GM23248 (cell line): ENCODE data around the gene TTC23. TPM values are rescaled to one million over a fixed set of nuclear protein-coding genes. Genes with fewer than 3 reads are reported as not detected.

ENCODE experiments used
- DNase-seq: peaks from one replicate; pipeline ENCODE4 v3.0.0-alpha.2; 2015
- H2AFZ ChIP-seq: fragments of 200-600 bp; sonication (generic); 2 replicates; pipeline ENCODE4 v1.6.1; 2016; ENCODE audit warnings: antibody characterized with exemption
- H3F3A ChIP-seq: fragments of 200-600 bp; sonication (generic); 2 replicates; pipeline ENCODE4 v1.6.1; 2016; ENCODE audit warnings: mild to moderate bottlenecking, antibody characterized with exemption, mixed run types; ENCODE audit not compliant: insufficient read depth
- H3K27ac ChIP-seq: fragments of 200-600 bp; sonication (generic); 2 replicates; pipeline ENCODE4 v1.5.1; 2016; ENCODE audit warnings: mild to moderate bottlenecking
- H3K27me3 ChIP-seq: fragments of 200-600 bp; sonication (generic); replicated peaks from 2 replicates; pipeline ENCODE4 v1.6.1; 2016; ENCODE audit warnings: mild to moderate bottlenecking; ENCODE audit not compliant: insufficient read depth
- H3K36me3 ChIP-seq: fragments of 200-600 bp; sonication (generic); 2 replicates; pipeline ENCODE4 v1.6.1; 2016; ENCODE audit warnings: low read depth, mild to moderate bottlenecking
- H3K4me1 ChIP-seq: fragments of 200-600 bp; sonication (generic); 2 replicates; pipeline ENCODE4 v1.6.1; 2016; ENCODE audit warnings: mild to moderate bottlenecking; ENCODE audit not compliant: insufficient read depth
- H3K4me2 ChIP-seq: fragments of 200-600 bp; sonication (generic); one replicate; pipeline ENCODE4 v1.6.1; 2016; ENCODE audit warnings: mild to moderate bottlenecking; ENCODE audit not compliant: unreplicated experiment
- H3K4me3 ChIP-seq: fragments of 200-600 bp; sonication (generic); 2 replicates; pipeline ENCODE4 v1.5.1; 2016; ENCODE audit warnings: mild to moderate bottlenecking
- H3K79me2 ChIP-seq: fragments of 200-600 bp; sonication (generic); 2 replicates; pipeline ENCODE4 v1.6.1; 2016; ENCODE audit warnings: mild to moderate bottlenecking; ENCODE audit not compliant: insufficient read depth
- H3K9ac ChIP-seq: fragments of 200-600 bp; sonication (generic); 2 replicates; pipeline ENCODE4 v1.6.1; 2016; ENCODE audit warnings: mild to moderate bottlenecking
- H3K9me2 ChIP-seq: fragments of 200-600 bp; sonication (generic); 2 replicates; pipeline ENCODE4 v1.6.1; 2016; ENCODE audit warnings: mixed run types, mild to moderate bottlenecking, moderate library complexity; ENCODE audit not compliant: insufficient read depth
- H3K9me3 ChIP-seq: fragments of 200-600 bp; sonication (generic); one replicate; pipeline ENCODE4 v1.6.1; 2017; ENCODE audit warnings: low read depth
- H4K20me1 ChIP-seq: fragments of 200-600 bp; sonication (generic); 2 replicates; pipeline ENCODE4 v1.6.0; 2016; ENCODE audit not compliant: insufficient read depth
- EZH2 ChIP-seq: fragments of 200-600 bp; sonication (generic); IDR thresholded peaks from 2 replicates; pipeline ENCODE4 v1.6.1; 2018; ENCODE audit warnings: antibody characterized with exemption, mild to moderate bottlenecking; ENCODE audit not compliant: insufficient read depth, poor library complexity, severe bottlenecking
- EZH2phosphoT487 ChIP-seq: fragments of 200-600 bp; sonication (generic); IDR thresholded peaks from 2 replicates; pipeline ENCODE4 v1.6.1; 2018; ENCODE audit warnings: antibody characterized with exemption, moderate library complexity, mild to moderate bottlenecking, low read depth; ENCODE audit not compliant: insufficient read depth
- WGBS, 2 experiments: methylation state at CpG; one replicate each; pipeline ENCODE4 v1.1.6; 2015 to 2017; ENCODE audit warnings: low lambda C conversion rate in 2 of 2, low coverage in 1 of 2; ENCODE audit errors: missing lambda C conversion rate in 2 of 2; 5-methylcytosine and 5-hydroxymethylcytosine counted together
- in situ Hi-C: fragments of 300-500 bp; cut with MboI; formaldehyde crosslinking; loops from 2 replicates; pipeline ENCODE4 v1.15.0; 2020
- polyA plus RNA-seq: library from polyadenylated mRNA; unstranded; fragments of >200 nt; fragmentation: Nextera tagmentation; extraction: Ambion mirVana; gene quantifications from 2 replicates; pipeline ENCODE4 v1.2.1, GENCODE V29; 2016
- total RNA-seq: library from RNA; depleted of rRNA; stranded (reverse); fragments of >200 nt; shearing (Covaris generic); gene quantifications from 2 replicates; pipeline ENCODE4 v1.2.3, GENCODE V29; 2014

TTC23 gene
- total and polyA plus RNA-seq, 2 experiments from 2014 or later: 10.8 to 18.6 TPM

DNA sequence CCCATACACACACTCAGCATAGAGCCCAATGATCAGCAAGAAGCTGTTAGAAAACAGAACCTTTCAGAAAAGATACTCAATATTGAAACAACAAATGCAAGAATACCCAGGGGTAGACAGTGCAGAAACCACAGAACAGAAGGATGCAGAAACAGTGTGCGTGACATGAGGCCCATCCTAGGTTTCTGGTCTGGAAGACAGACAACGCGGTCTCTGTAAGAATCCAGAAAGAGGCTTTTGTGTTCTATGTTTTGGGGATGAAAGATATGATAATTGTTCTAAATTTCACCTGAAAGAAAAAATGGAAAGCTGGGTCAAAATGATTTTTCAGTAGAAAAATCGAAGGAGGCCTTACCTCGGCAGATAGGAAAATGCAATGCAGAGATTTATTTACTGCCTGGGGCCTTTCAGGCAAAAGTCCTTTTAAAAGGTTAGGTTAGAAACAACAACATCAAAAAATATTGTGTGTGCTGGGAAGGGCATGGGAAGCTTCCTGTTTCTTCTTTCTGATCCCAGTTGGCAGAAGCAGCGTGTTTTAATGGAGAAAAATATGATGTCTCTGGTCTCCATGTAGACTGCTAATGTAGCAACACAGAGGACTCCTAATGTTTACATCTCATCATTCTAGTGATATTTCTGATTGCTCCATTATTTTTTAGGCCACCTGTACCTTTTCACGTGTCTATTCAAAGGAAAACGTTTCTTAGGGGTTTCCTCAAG, 127.5 kb downstream of the TTC23 start:
- Histone ChIP-seq H3K79me2 (no peaks in the 10 kb centered on the region), H2AFZ (no peak overlapping the region), H3F3A (peaks cover 9% of the 10 kb centered on the region), H3K9me2 (no peaks in the 10 kb centered on the region), H3K36me3 (no peaks in the 10 kb centered on the region), H3K9me3 (no peaks in the 10 kb centered on the region), H4K20me1 (no peaks in the 10 kb centered on the region), H3K4me2 (no peak overlapping the region), H3K4me3 (no peak overlapping the region), H3K4me1 (peaks cover 15% of the 10 kb centered on the region), H3K9ac (no peak overlapping the region), H3K27me3 (no peaks in the 10 kb centered on the region), H3K27ac (no peak overlapping the region)
- in situ Hi-C loops: loop anchor here (25.0 kb wide), 1 partner anchor 615 kb away; the partner anchor contains the start of gene LYSMD4
- no peak for TF ChIP-seq EZH2
- TF ChIP-seq EZH2phosphoT487: no peak
- no peak for DNase-seq
- WGBS, 2 experiments: 90 to 91% methylated on average over 8 of the region's 8 CpGs

DNA sequence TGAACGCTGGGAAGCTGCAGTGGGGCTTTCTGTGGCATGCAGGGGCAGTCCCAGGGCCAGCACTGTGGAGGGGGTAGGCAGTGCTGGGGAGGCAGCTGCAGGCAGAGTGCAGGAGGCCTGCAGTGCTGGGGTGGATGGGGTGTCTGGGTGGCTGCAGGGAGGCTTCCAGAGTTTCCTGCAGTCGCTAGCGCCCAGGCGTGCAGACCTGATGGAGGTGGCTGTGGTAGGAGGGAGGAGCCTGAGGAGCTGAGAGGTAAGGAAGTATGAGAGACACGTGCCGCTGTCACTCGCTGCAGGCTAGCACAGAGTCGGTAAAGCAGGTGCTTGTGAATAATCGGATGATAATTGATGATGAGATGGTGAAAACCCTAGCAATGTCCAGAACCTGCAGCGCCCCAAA, 128.2 kb downstream of the TTC23 start:
- Histone ChIP-seq H2AFZ (no peak overlapping the region), H3K9me3 (no peaks in the 10 kb centered on the region), H3K27me3 (no peaks in the 10 kb centered on the region), H3K9me2 (no peaks in the 10 kb centered on the region), H3K36me3 (no peaks in the 10 kb centered on the region), H3K4me1 (peaks cover 15% of the 10 kb centered on the region), H3K27ac (no peak overlapping the region), H3K4me3 (no peak overlapping the region), H3F3A (peaks cover 9% of the 10 kb centered on the region), H4K20me1 (no peaks in the 10 kb centered on the region), H3K4me2 (no peak overlapping the region), H3K79me2 (no peaks in the 10 kb centered on the region), H3K9ac (no peak overlapping the region)
- in situ Hi-C loops: loop anchor here (25.0 kb wide), 1 partner anchor 616 kb away; the partner anchor contains the start of gene LYSMD4
- 83 to 87% methylated on average over 9 to 10 of the region's 10 CpGs for WGBS, 2 experiments
- DNase-seq: no peak
- TF ChIP-seq EZH2phosphoT487: no peak
- no peak for TF ChIP-seq EZH2

DNA sequence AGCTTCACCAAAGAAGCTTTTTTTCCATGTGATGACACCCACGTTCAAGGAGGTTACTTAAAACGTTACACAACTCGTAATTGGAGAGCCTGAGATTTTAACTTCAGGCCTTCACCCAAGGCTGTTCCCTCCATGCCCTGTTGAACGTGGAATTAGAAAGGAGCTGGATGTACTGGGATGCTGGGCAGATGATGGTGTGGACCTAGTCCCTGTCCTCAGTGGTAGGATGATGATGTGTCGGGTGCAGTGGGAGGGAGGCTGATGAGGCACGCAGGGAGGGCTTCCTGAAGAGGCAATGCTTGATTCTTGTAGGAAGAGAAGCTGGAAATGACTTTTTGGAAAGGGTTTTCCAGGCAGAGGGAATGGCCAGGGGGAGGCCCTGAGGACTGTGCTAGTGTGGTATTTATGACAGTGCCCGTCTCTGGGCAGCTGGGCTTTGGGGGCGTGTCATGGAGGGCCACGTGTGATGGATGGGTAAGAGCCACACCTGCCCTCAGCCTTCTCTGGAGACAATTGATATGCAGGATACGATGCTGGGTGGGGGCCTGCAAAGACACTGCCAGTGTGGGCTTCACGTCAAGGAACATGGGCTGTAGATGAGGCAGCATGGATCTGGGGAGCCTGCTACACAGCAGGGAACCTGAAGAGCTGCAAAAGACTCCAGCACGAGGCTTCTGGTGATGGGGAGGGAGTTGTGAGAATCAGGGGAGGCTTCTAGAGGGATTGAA, 129.2 kb downstream of the TTC23 start:
- Histone ChIP-seq H3K9me2 (no peaks in the 10 kb centered on the region), H3F3A (peaks cover 9% of the 10 kb centered on the region), H3K79me2 (no peaks in the 10 kb centered on the region), H3K4me3 (no peak overlapping the region), H3K9ac (no peak overlapping the region), H3K9me3 (no peaks in the 10 kb centered on the region), H3K4me2 (no peak overlapping the region), H3K4me1 (peaks cover 15% of the 10 kb centered on the region), H4K20me1 (no peaks in the 10 kb centered on the region), H3K36me3 (no peaks in the 10 kb centered on the region), H3K27me3 (no peaks in the 10 kb centered on the region), H2AFZ (no peak overlapping the region), H3K27ac (no peak overlapping the region)
- no peak for DNase-seq
- TF ChIP-seq EZH2 (no peak), EZH2phosphoT487 (no peak)
- in situ Hi-C loops: loop anchor here (25.0 kb wide), 1 partner anchor 617 kb away; the partner anchor contains the start of gene LYSMD4
- 89 to 90% methylated on average over 12 of the region's 12 CpGs for WGBS, 2 experiments

DNA sequence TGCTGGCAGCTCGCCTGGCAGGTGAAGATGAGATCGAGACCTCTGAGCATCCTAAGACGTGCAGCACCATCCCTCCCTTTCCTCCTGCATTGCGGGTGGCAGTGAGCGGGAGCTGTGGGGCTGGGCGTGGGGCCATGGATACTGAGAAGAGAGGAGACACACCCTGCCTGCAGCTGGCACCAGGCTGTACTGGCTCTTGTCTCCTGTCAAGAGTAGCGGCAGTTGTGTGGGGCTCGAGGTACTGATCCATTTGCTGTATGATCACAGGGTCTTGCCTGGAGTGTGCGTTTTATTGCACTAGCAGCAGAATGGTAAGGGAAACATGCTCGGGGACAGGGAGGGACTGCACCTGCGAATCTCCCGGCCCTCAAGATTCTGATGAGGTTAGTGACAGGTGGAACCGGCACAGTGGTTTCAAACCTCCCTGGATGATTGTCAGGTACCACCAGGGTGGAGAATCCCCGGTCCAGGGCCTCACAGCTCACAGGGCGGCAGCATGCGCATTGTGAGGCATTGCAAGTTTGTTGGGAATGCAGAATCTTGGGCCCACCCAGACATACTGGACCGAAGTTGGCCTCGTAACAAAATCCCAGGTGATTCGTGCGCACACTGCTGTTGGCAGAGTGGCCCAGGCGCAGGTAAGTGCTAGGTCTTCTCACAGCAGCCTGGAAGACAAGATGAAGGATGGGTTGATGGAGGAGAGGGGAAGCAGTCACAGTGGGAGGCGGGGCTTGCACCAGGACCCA, 130.4 kb downstream of the TTC23 start:
- Histone ChIP-seq H3K4me1 (peaks cover 7% of the 10 kb centered on the region; the same call in 1 of the 2 replicates), H3F3A (peaks cover under 1% of the 10 kb centered on the region; the same call in 1 of the 2 replicates), H3K9me2 (no peaks in the 10 kb centered on the region), H2AFZ (no peak overlapping the region), H3K27me3 (no peaks in the 10 kb centered on the region), H3K9ac (no peak overlapping the region), H3K4me2 (no peak overlapping the region), H3K27ac (no peak overlapping the region), H4K20me1 (no peaks in the 10 kb centered on the region), H3K79me2 (no peaks in the 10 kb centered on the region), H3K4me3 (no peak overlapping the region), H3K36me3 (no peaks in the 10 kb centered on the region), H3K9me3 (no peaks in the 10 kb centered on the region)
- DNase-seq: no peak
- no peak for TF ChIP-seq EZH2
- 78 to 80% methylated on average over 22 of the region's 22 CpGs for WGBS, 2 experiments
- in situ Hi-C loops: loop anchor here (25.0 kb wide), 1 partner anchor 618 kb away; the partner anchor contains the start of gene LYSMD4
